GM20431 (cell line): ENCODE data around the gene STAT1.

Source experiments
- in situ Hi-C: fragments of 300-500 bp; cut with MseI, MboI; formaldehyde crosslinking; loops from one replicate; pipeline ENCODE4 v1.15.0; 2020; ENCODE audit warnings: low sequenced_read_pairs; ENCODE audit not compliant: unreplicated experiment

The STAT1 gene

DNA sequence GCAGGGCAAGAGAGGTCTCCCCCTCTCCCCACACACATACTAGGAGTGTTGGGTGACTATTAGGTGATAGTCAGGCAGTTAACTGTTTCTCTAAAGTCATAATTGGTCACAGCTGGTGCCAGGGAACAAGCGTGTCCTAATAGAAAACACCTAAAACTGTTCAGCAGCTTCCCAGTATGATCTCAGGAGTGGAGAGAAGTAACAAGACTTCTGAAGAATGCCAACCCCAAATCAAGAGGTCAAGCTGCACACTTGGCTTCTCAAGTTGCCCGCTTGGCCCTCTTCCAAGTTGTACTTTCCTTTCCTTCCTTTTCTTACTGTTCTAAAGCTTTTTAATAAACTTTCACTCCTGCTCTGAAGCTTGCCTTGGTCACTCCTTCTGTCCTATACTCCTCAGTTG, 22.4 kb upstream of the STAT1 start:
- in situ Hi-C loops, result no loop called here

DNA sequence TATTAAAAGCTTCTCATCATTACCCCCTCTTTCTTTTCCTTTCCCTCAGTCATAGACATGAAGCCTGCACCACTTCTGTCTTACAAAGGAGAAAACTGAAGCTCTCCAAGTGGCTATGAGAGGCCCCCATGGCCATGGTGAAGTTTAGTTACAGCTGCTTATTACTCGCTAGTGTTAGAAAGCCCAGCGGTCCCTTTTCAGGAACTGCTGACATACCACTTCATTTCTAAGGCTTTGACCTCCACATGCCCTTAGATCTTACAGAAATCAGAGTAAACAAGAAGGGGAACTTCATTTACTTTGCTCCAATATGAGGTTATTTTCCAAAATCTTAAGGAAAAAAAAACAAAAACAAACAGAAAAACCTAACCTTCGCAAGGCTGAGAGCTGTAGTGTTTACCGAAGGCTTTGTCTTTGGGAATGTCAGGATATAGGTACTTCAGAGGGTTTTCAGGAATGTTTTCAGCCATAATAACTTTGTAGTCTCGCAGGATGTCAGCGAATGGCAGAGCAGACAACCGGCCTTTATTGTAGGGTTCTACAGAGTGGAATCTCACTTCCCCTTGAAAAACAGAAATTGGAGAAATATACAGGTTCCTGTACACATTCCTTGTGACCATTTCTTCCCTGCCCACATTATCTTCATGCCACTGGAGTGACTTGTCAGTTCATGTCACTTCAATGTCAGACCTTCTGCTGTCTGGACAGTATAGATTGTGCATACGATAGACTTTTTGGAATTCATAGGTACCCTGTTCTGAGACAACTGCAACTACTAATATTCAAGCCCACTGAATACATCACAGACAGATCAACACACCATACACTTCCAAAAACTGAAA, 18.8 kb upstream of the STAT1 start:
- in situ Hi-C loops, result no loop called here

DNA sequence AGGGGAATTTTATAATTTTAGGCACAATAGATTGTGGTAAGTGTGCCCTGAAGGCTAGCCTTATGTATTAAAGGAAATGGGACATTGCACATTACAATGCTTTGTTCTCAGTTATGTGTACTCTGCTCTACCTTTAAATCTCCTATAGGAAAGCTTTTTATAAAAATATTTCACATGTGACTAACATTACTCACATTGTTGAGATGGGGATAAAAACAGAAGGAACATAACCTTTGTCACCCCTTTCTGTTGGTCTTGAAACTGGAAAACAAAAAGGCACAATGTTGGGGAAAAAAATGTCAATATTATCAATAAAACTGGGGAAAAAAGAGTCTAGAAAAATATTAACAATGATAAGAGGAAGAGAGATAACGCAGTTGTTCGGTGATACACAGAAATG, 17.3 kb upstream of the STAT1 start:
- in situ Hi-C loops, result no loop called here

DNA sequence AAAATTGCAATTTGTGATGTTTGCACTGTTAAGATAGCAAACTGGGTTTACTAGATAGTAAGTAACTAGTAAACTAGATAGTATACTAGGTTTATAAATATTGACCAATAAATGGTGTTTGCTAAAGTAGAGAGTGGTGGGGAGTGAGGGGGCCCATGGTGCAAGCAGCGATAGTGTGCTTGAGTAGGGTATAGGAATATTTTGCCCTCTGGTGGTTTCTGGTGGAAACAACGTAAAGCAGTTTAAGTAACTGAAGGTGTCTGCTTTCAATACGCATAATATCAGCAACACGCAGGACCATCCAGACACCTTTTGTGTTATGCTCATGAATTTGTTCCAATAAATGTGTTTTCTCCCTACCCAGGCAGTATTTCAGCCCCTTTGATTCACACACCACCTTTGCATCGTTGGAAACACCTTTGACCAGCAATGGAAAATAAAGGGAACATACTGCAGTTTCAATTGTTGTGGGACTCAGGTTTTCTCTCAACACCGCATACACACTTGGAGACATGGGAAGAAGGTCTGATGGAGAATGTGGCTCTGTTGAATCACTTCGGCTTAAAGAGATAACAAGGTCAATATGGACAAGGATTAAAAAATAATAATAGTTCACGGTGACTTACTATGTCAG, 16.7 kb upstream of the STAT1 start:
- in situ Hi-C loops, result no loop called here

DNA sequence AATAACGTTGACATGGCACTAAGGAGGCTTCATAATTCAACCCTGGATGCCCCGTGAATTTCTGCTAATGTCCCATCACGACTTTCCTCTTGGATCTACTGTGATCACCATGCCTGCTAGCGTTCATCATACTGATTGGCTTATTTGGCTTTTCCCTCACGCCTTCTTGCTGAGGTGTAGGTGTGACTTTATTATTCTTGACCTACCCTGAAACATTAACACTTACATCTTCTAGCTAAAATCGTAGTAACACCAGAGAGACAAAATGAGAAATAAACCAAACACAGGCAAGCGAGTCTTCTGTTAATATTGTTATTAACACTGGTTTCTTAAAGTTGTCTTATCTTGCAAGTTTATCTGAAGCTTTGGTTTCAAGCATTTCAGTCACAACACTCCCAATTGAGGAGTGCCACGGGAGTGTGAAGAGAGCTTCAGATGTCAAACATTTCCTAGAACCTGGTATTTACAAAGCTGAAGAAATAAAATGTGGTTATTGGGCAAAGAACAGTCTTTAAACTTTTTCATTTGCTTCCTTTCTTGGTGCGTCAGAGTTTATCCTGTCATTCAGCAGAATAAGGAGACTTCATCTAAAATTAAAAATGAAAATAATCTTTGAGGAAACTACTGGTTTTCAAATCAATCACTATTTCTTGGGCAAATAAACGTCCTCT, 15.4 kb upstream of the STAT1 start:
- in situ Hi-C loops, result no loop called here

DNA sequence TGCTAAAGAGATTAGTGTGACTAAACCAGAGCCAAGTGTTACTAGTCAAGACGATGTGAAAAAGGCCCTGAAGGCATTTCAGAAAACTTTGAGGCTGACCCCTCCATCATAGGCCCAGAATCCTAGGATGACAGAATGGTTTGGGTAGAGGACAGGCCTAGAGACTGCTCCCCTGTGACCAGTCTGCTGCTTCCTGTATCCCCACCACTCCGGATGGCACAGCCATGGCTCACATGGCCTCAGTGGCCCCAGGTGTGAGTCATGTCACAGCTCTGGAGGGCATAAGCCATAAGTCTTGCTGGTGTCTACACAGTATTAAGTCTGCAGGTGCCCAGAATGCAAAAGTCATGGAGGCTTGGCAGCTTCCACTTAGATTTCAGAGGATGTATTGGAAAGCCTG, 12.4 kb upstream of the STAT1 start:
- in situ Hi-C loops, result no loop called here

DNA sequence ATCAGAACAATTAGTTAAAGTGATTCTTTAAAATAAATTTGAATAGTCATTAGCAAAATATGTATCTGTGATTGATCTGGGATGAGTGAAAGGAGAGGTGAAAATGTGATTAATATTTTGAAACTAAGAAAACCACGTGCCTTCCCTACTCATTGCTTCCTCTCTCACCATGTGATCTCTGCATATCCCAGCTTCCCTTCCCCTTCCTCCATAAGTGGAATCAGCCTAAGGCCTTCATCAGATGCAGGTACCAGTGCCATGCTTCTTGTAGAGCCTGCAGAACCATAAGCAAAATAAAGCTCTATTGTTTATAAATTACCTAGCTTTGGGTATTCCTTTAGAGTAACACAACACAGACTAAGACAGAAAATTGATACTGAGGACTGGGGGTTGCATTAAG, 11.2 kb upstream of the STAT1 start:
- in situ Hi-C loops, result no loop called here

DNA sequence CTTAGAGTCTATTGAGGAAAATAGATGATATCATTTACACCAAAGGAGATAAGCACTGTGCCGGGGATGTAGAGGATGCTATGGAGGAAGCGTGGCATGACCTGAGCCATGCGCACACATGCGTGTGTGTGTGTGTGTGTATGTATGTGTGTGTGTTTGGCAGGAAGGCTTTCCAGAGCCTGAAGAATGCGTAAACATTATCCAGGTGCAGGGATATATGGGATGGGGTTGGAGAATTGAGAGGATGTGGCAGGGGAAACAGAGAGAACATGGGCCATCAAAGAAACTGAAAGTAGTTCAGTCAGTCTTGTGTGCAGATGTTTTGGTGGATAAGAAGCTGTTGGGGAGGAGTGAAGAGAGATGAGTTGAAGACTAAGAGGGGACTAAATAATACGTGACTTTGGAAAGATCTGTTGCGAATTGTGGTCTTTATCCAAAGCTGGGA, 9.3 kb upstream of the STAT1 start:
- in situ Hi-C loops, result no loop called here

DNA sequence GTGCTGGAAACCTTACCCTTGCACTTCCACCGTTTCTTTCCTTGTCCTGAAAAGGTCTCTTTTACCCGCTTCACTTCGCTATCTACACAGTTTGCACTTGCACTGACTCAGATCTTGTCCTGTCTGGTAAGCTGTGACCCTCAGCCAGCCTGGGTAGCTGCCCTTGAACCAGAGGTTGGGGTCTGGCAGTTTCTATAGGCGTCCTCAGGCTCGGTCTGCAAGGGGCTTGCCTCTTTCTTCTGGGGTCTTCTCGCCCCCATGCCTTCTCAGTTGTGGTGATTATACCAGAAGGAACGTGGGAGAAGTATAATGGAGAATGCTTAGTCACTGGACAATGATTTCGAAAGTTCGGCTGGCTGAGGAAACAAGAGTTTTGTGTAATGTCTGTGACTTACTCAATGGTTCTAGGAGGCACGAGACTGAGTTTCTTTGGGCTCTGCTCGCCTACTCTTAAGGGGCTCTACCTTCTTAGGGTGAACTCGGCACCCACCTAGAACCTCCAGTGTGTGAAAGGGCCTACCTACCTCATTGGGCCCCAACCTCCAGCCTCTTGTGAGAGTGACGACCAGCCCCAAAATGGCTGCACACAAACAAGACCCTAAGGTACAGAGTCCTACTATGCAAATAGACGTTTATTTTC, 6.9 kb upstream of the STAT1 start:
- in situ Hi-C loops, result no loop called here

DNA sequence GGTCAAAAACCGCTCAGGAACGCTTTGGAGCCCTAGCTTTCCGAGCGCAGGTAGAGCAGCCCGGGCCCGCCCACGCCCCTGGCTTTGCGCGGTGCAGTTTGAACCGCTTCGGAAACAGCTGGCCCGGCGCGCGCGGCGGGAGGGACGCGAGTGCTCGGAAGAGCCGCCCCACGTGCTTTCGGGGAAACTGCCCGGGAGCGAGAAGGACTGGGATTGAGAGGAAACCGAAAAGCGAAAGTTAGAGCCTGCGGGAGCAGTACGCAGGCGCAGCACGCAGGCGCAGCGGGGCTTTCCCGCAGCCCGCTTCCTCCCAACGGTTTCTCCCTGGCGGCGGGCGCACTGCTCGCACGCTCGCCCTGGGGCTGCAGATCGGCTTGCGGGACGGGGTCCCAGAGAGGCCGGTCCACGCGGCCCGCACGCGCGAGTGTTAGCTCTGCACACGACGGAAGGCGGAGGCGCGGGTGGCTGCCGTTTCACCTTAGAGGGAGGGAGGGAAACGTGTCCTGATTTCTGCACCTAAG, 6.3 kb upstream of the STAT1 start:
- in situ Hi-C loops, result no loop called here

DNA sequence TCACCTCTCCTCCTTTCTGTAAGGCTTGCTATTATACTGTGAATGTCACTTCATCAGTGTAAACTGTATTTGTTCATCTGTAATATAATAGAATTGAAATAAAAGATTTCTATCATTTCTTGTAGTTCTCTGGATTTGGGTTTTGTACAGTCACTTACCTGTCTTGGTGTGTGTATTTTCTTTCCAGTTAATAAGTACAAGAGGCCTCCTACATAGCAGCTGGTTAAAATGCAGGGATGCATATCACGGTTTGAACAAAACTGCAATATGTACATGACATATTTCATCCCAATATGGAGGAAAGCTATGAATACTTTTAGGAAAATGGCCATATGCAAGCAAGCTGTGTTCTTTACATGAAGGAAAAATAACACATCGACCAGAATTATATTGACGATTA, 5.4 kb upstream of the STAT1 start:
- in situ Hi-C loops, result no loop called here

DNA sequence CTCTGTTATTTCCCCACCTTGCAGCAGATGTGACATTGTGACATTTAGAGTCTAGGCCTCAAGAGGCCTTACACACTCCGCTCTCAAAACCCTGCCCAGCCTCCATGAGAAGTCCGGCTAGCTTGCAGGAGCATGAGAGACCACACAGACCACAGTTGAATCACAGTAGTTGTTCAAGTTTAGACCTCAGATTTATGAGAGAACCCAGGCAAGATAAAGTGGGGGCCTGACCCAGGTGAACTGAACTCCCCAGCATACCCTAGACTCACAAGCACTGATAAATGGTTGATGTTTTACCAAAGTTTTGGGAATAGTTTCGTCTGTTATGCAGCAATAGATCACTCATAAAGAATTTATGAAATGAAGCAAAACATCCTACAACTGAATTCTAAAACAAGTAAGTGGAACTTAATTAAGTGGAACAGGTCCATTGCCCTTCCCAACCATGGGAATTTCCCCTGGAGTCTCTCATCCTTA, 4.7 kb upstream of the STAT1 start:
- in situ Hi-C loops, result no loop called here

DNA sequence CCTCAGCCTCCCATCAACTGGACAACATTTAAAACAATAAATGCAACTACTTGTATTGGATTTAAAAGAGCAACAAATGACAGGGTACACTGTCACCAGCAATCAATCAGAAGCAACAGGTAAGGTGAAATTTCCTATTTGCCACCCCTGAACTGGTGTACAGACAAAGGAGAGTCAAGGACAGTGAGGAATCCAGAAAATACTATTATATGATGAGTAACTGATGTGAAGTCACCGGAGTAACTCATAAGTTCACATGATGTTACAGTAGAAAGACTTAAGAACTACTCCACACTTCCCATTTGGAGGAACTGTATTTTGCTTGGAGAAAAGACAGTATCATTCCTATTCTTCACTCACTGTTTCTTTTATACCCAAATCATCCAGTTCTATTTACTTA, 4.1 kb upstream of the STAT1 start:
- in situ Hi-C loops, result no loop called here

DNA sequence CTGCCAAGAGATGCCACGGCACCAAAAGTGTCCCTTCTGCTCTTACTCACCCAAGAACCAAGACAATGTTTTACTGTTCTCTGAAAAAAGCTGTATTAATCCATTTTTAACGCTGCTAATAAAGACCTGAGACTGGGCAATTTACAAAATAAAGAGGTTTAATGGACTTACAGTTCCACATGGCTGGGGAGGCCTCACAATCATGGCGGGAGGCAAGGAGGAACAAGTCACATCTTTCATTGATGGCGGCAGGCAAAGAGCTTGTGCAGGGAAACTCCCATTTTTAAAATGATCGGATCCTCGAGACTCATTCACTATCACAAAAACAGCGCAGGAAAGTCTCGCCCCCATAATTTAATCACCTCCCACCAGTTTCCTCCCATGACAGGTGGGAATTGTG, 1.9 kb upstream of the STAT1 start:
- in situ Hi-C loops, result no loop called here

DNA sequence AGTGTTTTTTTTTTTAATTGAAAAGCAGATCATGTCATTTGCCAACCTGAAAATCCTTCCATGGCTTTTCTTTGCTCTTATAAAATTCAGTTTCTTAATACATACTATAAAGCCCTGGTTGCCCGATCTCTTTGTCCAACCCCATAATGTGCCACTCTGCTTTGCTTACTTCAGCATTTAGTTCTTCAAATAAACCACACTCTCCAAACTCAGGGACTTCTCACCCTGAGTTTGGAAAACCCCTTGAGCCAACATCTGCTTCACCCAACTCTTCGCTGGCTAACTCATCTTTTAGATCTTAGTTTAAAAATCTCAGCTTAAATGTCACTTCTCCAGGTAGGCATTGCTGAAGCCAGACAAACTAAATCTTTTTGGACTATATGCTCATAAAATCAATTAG, 1.3 kb upstream of the STAT1 start:
- in situ Hi-C loops, result no loop called here

DNA sequence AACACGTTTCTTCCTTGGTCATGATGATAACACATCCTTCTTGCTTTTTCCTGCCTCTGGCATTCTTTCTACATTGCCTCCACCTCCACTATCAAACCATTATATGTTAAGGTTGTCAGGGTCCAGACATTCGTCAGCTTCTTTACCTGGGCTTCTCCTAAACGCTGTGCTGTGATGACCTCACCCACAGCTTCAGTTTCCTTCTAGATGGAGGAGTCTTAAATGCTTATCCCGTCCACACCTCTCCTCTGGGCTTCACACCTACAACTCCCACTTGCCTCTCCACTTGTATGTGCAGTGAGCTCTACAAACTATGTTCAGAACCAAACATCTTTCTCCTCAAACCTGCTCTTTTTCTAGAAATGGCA, 666 bp upstream of the STAT1 start:
- in situ Hi-C loops, result no loop called here

DNA sequence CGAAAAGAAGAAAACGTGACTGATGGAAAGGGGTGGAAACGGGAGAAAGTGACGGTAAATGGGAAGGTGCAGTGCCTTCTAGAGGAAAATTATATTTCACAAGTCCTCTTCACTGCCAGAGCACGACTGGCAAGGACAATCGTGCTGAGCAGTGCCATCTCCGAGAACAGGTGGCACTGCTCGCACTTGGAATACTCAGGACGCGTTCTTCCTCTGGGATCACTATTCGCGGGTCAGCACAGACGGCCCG, 364 bp downstream of the STAT1 start:
- in situ Hi-C loops, result no loop called here

DNA sequence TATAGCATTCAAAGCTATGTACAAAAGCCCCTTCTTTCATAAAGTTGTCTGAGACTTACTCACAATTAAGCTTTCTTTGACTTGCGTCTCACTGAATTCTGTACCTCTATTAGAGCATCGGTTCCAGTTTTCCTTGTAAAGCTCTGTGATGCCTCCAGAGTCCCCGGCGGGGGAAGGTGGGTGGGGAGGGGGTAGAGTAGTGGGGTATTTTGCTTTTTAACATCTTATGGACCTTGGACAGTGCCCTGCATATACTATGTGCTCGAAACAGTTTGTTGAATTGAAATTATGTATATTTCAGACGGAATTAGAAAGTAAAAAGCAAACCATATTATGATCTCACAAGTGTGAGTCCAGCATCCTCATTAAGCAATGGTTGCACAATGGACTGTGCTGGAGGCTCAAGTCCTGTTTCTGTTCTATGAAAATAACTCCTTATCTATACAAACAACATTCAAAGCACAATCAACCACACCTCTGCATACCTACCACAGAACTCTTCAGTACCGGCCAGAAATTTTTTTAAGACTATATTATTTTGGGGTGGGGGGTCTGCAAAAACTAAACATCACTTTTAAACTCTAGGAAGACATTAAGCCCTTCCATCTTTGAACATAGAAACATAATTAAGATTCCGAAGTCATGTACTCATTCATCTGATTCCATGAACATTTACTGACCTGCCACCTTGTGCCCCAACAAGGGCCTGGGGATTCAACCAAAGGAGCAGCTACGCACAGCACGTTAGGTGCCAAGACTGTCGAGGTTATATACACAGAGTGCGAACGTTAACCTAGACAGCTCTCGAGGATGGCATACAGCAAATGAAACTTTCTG, 908 bp downstream of the STAT1 start:
- in situ Hi-C loops, result no loop called here

DNA sequence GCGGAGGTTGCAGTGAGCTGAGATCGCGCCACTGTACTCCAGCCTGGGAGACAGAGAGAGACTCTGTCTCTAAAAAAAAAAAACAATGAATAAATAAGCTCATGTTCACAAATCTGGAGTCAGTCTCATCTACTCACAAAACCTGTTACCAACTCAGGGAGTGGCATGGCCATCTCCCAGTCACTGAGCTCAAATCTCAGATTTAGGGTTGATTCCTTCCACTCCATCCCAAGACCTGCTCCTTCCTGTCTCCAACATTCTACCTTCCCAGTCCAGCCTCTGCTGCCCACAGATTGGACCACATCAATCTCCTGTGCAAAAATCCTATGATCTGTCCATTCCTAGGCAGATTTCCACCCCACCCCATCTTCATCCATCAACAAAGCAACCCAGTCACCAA, 1.6 kb downstream of the STAT1 start:
- in situ Hi-C loops, result no loop called here
